K562 (cell line): ENCODE measurements around the gene MTHFD2. TPM values are rescaled to one million over a fixed set of nuclear protein-coding genes. Genes with fewer than 3 reads are reported as not detected.

Source experiments
- ATF4 ChIP-seq: fragments of 450-650 bp; formaldehyde crosslinking; IDR thresholded peaks from 2 replicates; pipeline ENCODE4 v1.4.0; 2022; ENCODE audit warnings: mild to moderate bottlenecking, moderate library complexity
- BRCA1 ChIP-seq, 2 experiments: fragments of 450-650 bp in 1 of 2; sonication (generic) in 1 of 2; formaldehyde crosslinking in 1 of 2; IDR thresholded peaks; 2 replicates each; pipeline versions ENCODE4 v1.5.0 to v1.6.1; 2017 to 2020; ENCODE audit warnings: mild to moderate bottlenecking in 1 of 2, missing genetic modification reagents in 1 of 2
- BRF1 ChIP-seq: IDR thresholded peaks from 3 replicates; pipeline ENCODE4 v1.6.1; 2011; ENCODE audit warnings: borderline replicate concordance, mild to moderate bottlenecking; ENCODE audit not compliant: insufficient read length; ENCODE audit errors: extremely low read depth
- CEBPG ChIP-seq, 3 experiments: fragments of 200-800 bp in 1 of 3; sonication (Bioruptor generic) in 1 of 3; sonication (generic) in 1 of 3; formaldehyde crosslinking in 1 of 3; IDR thresholded peaks in 2 of 3; conservative IDR thresholded peaks in 1 of 3; 2 replicates each; pipeline versions ENCODE4 v1.6.1 to v1.8.0; 2016 to 2022; ENCODE audit warnings: missing compliant biosample characterization in 2 of 3, missing genetic modification characterization in 2 of 3, mild to moderate bottlenecking in 1 of 3, missing genetic modification reagents in 1 of 3
- HDAC8 ChIP-seq: fragments of 450-650 bp; IDR thresholded peaks from 2 replicates; pipeline ENCODE4 v1.6.1; 2016; ENCODE audit warnings: mild to moderate bottlenecking, missing genetic modification characterization, moderate library complexity, missing compliant biosample characterization
- KDM4B ChIP-seq, 2 experiments: fragments of 450-650 bp in 1 of 2; sonication (generic) in 1 of 2; IDR thresholded peaks; 2 replicates each; pipeline ENCODE4 v1.6.1; 2016 to 2017; ENCODE audit warnings: borderline replicate concordance in 2 of 2, antibody characterized with exemption in 1 of 2, low read depth in 1 of 2, mild to moderate bottlenecking in 1 of 2
- NFE2 ChIP-seq: IDR thresholded peaks from 2 replicates; pipeline ENCODE4 v1.6.1; 2014; ENCODE audit warnings: antibody characterized with exemption, low read depth
- PRMT5 ChIP-seq: sonication (generic); formaldehyde crosslinking; IDR thresholded peaks from 2 replicates; pipeline ENCODE4 v1.5.0; 2020; ENCODE audit warnings: missing genetic modification reagents
- RBM25 ChIP-seq: fragments of 200-400 bp; formaldehyde crosslinking; IDR thresholded peaks from 2 replicates; pipeline ENCODE4 v1.6.1; 2018; ENCODE audit warnings: low read length, low read depth, moderate library complexity; ENCODE audit not compliant: severe bottlenecking
- SP1 ChIP-seq: sonication (generic); formaldehyde crosslinking; IDR thresholded peaks from 2 replicates; pipeline ENCODE4 v1.8.1; 2022; ENCODE audit warnings: mild to moderate bottlenecking, missing genetic modification reagents
- TCF15 ChIP-seq: fragments of 250-450 bp; sonication (Bioruptor Pico); IDR thresholded peaks from 2 replicates; pipeline ENCODE4 v1.8.0; 2022; ENCODE audit warnings: moderate library complexity, mild to moderate bottlenecking, inconsistent platforms
- ZBED1 ChIP-seq: IDR thresholded peaks from 2 replicates; pipeline ENCODE4 v1.6.1; 2014
- ZKSCAN8 ChIP-seq: fragments of 200-800 bp; sonication (Bioruptor generic); IDR thresholded peaks from 2 replicates; pipeline ENCODE4 v1.6.1; 2016; ENCODE audit warnings: missing genetic modification characterization, missing compliant biosample characterization
- ZNF165 ChIP-seq: fragments of 250-450 bp; sonication (Bioruptor Pico); IDR thresholded peaks from 2 replicates; pipeline ENCODE4 v1.4.0; 2020; ENCODE audit warnings: borderline replicate concordance
- ZNF232 ChIP-seq: sonication (generic); formaldehyde crosslinking; IDR thresholded peaks from 2 replicates; pipeline ENCODE4 v1.8.0; 2022; ENCODE audit warnings: mild to moderate bottlenecking, missing genetic modification reagents
- ZNF384 ChIP-seq: IDR thresholded peaks from 2 replicates; pipeline ENCODE4 v1.6.1; 2012; ENCODE audit warnings: low read depth, low read length, improper control_type of control experiment
- ZNF395 ChIP-seq: fragments of 200-800 bp; sonication (Bioruptor generic); IDR thresholded peaks from 2 replicates; pipeline ENCODE4 v1.6.1; 2017; ENCODE audit warnings: missing genetic modification characterization, missing compliant biosample characterization
- ZNF512 ChIP-seq: IDR thresholded peaks from 2 replicates; pipeline ENCODE4 v1.6.1; 2016; ENCODE audit warnings: missing genetic modification characterization, missing compliant biosample characterization
- ZNF589 ChIP-seq: fragments of 200-800 bp; sonication (Bioruptor generic); IDR thresholded peaks from 2 replicates; pipeline ENCODE4 v1.6.1; 2016; ENCODE audit warnings: low read depth, missing genetic modification characterization, missing compliant biosample characterization
- ZNF592 ChIP-seq: fragments of 450-650 bp; IDR thresholded peaks from 2 replicates; pipeline ENCODE4 v1.6.1; 2017; ENCODE audit warnings: antibody characterized with exemption, mild to moderate bottlenecking
- polyA plus RNA-seq, 8 experiments: library from polyadenylated mRNA; depleted of rRNA in 4 of 8; stranded (reverse) in 5 of 8; unstranded in 3 of 8; fragments of >200 nt; fragmentation: Nextera tagmentation in 2 of 8; fragmentation: Illumina TruSeq in 1 of 8; extraction: Ambion mirVana in 2 of 8; extraction: Trizol in 1 of 8; gene quantifications; 2 replicates each; pipeline versions ENCODE4 v1.2.1 to v1.2.3, GENCODE V29; 2011 to 2014; ENCODE audit warnings: inconsistent platforms in 1 of 8, missing spikeins in 1 of 8
- total RNA-seq, 7 experiments: library from RNA; depleted of rRNA in 6 of 7; stranded (reverse); fragments of >200 nt in 6 of 7; fragmentation: Illumina TruSeq in 2 of 7; extraction: Trizol in 2 of 7; gene quantifications; 2 replicates each; pipeline versions ENCODE4 v1.2.1 to v1.2.3, GENCODE V29; 2011 to 2021; ENCODE audit warnings: low replicate concordance in 1 of 7

Gene MTHFD2
- total and polyA plus RNA-seq, 9 of the 15 experiments (the other 6 are each of a cell fraction or from before 2014, with no cell fraction given): 113 to 520 (median 234) TPM

- TF ChIP-seq ZNF592: peak; percentile 29; the same call in 1 of the 2 replicates
- no peak for TF ChIP-seq ZNF384
- TF ChIP-seq HDAC8 (tag): no peak
- TF ChIP-seq ZNF512 (tag): no peak
- no peak for TF ChIP-seq SP1 (CRISPR knock-in tag)
- TF ChIP-seq BRF1: no peak
- no peak for TF ChIP-seq BRCA1 (IDR thresholded peaks at IDR 0.05)
- no peak for TF ChIP-seq BRCA1 (CRISPR knock-in tag; IDR thresholded peaks at IDR 0.05)
- TF ChIP-seq ZNF395: no peak
- TF ChIP-seq ZBED1: no peak
- TF ChIP-seq NFE2: peak; percentile 17; the same call in 1 of the 2 replicates
- no peak for TF ChIP-seq KDM4B (IDR thresholded peaks at IDR 0.05; ENCODE audit: borderline replicate concordance in 2 of 2, low read depth in 1 of 2)
- no peak for TF ChIP-seq PRMT5 (CRISPR knock-in tag)
- no peak for TF ChIP-seq CEBPG (CRISPR knock-in tag; IDR thresholded peaks at IDR 0.05)
- TF ChIP-seq CEBPG (tag; conservative IDR thresholded peaks at IDR 0.05 in 1 of 2, IDR thresholded peaks at IDR 0.05 in 1 of 2): peak; percentile 36 to 59; a peak in 3 of 4 replicates
- no peak for TF ChIP-seq ZNF232
- TF ChIP-seq TCF15 (CRISPR knock-in tag): no peak
- TF ChIP-seq ZNF589 (CRISPR knock-in tag): no peak
- TF ChIP-seq ATF4 (CRISPR knock-in tag): no peak
- TF ChIP-seq ZNF165: no peak
- TF ChIP-seq RBM25: no peak
- no peak for TF ChIP-seq ZKSCAN8 (CRISPR knock-in tag)
Observed at GRCh38 chr2:74162951-74163350, 35.5 kb upstream of the MTHFD2 start (continued).
